Epithelial cell of proximal tubule (primary cell): Measurements from ENCODE around the gene GPSM1. TPM values are rescaled to one million over a fixed set of nuclear protein-coding genes. Genes with fewer than 3 reads are reported as not detected.

Experiments used
- DNase-seq: peaks from one replicate; pipeline ENCODE4 v3.0.0-alpha.2; 2011; ENCODE audit warnings: low read depth
- H3K4me3 ChIP-seq: 2 replicates; pipeline ENCODE4 v1.5.1; 2011; ENCODE audit warnings: low read depth, mild to moderate bottlenecking, low read length
- CTCF ChIP-seq: conservative IDR thresholded peaks from 2 replicates; pipeline ENCODE4 v1.5.1; 2012; ENCODE audit warnings: low read depth, mild to moderate bottlenecking, low read length
- total RNA-seq: library from RNA; depleted of rRNA; stranded (reverse); fragments of >200 nt; gene quantifications from 2 replicates; pipeline ENCODE4 v1.2.3, GENCODE V29; 2015

GPSM1 gene
- total RNA-seq, 1 donor from 2014 or later, result 28.2 TPM

GRCh38 chr9:136394312-136395019, 67.1 kb downstream of the GPSM1 start:
- no peak overlapping the region for H3K4me3 ChIP-seq
- DNase-seq, result no peak
- TF ChIP-seq CTCF, result no peak

GRCh38 chr9:136395020-136395340, 67.6 kb downstream of the GPSM1 start:
- DNase-seq, result no peak
- H3K4me3 ChIP-seq, result no peak overlapping the region
- TF ChIP-seq CTCF, result no peak

- H3K4me3 ChIP-seq, result no peak overlapping the region
- no peak for DNase-seq
- no peak for TF ChIP-seq CTCF
Observed at GRCh38 chr9:136395345-136396218, 68.2 kb downstream of the GPSM1 start.

GRCh38 chr9:136396219-136396515, 68.8 kb downstream of the GPSM1 start:
- no peak overlapping the region for H3K4me3 ChIP-seq
- no peak for TF ChIP-seq CTCF
- DNase-seq, result no peak

DNA sequence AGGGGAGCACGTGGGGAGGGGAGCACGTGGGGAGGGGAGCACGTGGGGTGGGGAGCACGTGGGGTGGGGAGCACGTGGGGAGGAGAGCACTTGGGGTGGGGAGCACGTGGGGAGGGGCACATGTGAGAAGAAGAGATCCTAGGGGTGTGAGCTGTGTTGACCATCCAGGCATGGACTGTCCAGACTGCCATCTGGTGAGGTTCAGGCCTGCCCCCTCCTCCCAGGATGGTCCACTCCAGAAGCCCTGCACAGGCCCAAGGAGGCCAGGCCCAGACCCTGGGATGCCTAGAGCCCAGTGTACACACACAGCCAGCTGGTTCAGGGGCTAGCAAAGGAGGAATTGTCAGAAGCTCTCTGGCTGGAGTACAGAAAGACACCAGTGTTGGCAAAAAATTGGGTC, 70.3 kb downstream of the GPSM1 start:
- no peak overlapping the region for H3K4me3 ChIP-seq
- no peak for DNase-seq
- no peak for TF ChIP-seq CTCF

DNA sequence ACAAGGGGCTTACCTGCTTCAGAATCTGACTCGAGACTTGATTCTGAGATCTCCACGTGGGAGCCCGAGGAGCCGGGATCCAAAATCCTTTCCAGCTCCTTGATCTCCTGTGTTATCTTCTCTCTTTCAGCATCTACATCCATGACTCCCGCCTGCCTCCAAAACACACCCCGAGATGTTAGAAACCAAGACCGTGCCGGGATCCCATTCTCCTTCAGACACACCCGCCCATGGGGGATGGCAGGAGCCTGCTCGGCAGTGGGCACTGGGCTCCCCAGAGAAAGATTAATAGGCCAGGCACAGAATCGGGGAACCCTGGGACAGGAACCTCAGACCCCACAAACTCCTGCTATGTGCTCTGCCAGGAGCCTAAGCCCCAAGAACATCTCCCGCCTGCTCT, 70.9 kb downstream of the GPSM1 start:
- H3K4me3 ChIP-seq, result peak overlapping the region; percentile 96
- DNase-seq, result no peak
- no peak for TF ChIP-seq CTCF
